IMR-90 (cell line): Measurements from ENCODE around the gene COL4A1. TPM values are rescaled to one million over a fixed set of nuclear protein-coding genes. Genes with fewer than 3 reads are reported as not detected.

Source experiments
- ATAC-seq: fragments of 200-7000 bp; cut with Tn5 transposase; 2 replicates; pipeline ENCODE4 v1.9.1; 2020; ENCODE audit warnings: low read depth, mild to moderate bottlenecking, moderate library complexity
- BruUV-seq: library from RNA; stranded (reverse); fragments of 400-500 nt; replicated peaks from 2 replicates; lab custom pipeline; 2021; lab: Mats Ljungman, UMichigan
- CTCF ChIA-PET: fragments of 300-600 bp; formaldehyde crosslinking; extraction: SDS; loops from one replicate; lab custom pipeline; 2021; ENCODE audit warnings: antibody characterized with exemption; lab: Yijun Ruan, JAX
- POLR2A ChIA-PET: fragments of 300-600 bp; sonication (Branson Sonifier 250); formaldehyde crosslinking; loops from one replicate; lab custom pipeline; 2022; ENCODE audit warnings: antibody characterized with exemption; ENCODE audit not compliant: unreplicated experiment; lab: Charles Lee
- DNase-seq: peaks from one replicate; pipeline ENCODE4 v3.0.0; 2013
- H2AFZ ChIP-seq: replicated peaks from 2 replicates; pipeline ENCODE3; 2013; ENCODE audit warnings: low read length, mild to moderate bottlenecking; ENCODE audit not compliant: poor library complexity
- H2AK5ac ChIP-seq: 2 replicates; pipeline ENCODE4 v1.6.1; 2013; ENCODE audit warnings: low read depth, low read length, inconsistent platforms
- H2AK9ac ChIP-seq: replicated peaks from 2 replicates; pipeline ENCODE3; 2013; ENCODE audit warnings: mild to moderate bottlenecking, low read depth, low read length, moderate library complexity; ENCODE audit not compliant: poor library complexity
- H2BK120ac ChIP-seq: 2 replicates; pipeline ENCODE4 v1.6.1; 2013; ENCODE audit warnings: low read depth, low read length, inconsistent platforms
- H2BK15ac ChIP-seq: 3 replicates; pipeline ENCODE4 v1.6.1; 2013; ENCODE audit warnings: low read depth, low read length, inconsistent platforms
- H2BK20ac ChIP-seq: 2 replicates; pipeline ENCODE4 v1.6.1; 2013; ENCODE audit warnings: low read depth, mild to moderate bottlenecking, inconsistent platforms, low read length, moderate library complexity
- H2BK5ac ChIP-seq: 2 replicates; pipeline ENCODE4 v1.6.1; 2013; ENCODE audit warnings: mild to moderate bottlenecking, low read depth, low read length, inconsistent platforms; ENCODE audit not compliant: poor library complexity, severe bottlenecking
- H3K14ac ChIP-seq: replicated peaks from 2 replicates; pipeline ENCODE4 v1.6.1; 2013; ENCODE audit warnings: low read depth, low read length, inconsistent platforms
- H3K18ac ChIP-seq: 2 replicates; pipeline ENCODE4 v1.6.1; 2013; ENCODE audit warnings: low read depth, low read length, control low read depth
- H3K23ac ChIP-seq: 2 replicates; pipeline ENCODE4 v1.6.1; 2013; ENCODE audit warnings: low read depth, low read length, inconsistent platforms
- H3K27ac ChIP-seq: 2 replicates; pipeline ENCODE4 v1.5.1; 2013; ENCODE audit warnings: mild to moderate bottlenecking, control low read depth, low read length; ENCODE audit not compliant: insufficient read depth
- H3K27me3 ChIP-seq: 2 replicates; pipeline ENCODE4 v1.6.1; 2013; ENCODE audit warnings: low read length; ENCODE audit not compliant: control insufficient read depth, insufficient read depth
- H3K36me3 ChIP-seq: 2 replicates; pipeline ENCODE4 v1.6.1; 2013; ENCODE audit warnings: low read length, mixed read lengths; ENCODE audit not compliant: control insufficient read depth, insufficient read depth
- H3K4ac ChIP-seq: 2 replicates; pipeline ENCODE4 v1.6.1; 2013; ENCODE audit warnings: low read depth, low read length, inconsistent platforms
- H3K4me1 ChIP-seq: 2 replicates; pipeline ENCODE4 v1.6.1; 2013; ENCODE audit warnings: low read length, mixed read lengths; ENCODE audit not compliant: control insufficient read depth, insufficient read depth
- H3K4me2 ChIP-seq: 2 replicates; pipeline ENCODE4 v1.6.1; 2013; ENCODE audit warnings: low read depth, mild to moderate bottlenecking, control low read depth, low read length, moderate library complexity
- H3K4me3 ChIP-seq: 2 replicates; pipeline ENCODE4 v1.5.1; 2013; ENCODE audit warnings: low read depth, mild to moderate bottlenecking, control low read depth, low read length, moderate library complexity; ENCODE audit not compliant: insufficient read depth
- H3K56ac ChIP-seq: 2 replicates; pipeline ENCODE4 v1.6.1; 2013; ENCODE audit warnings: low read length, inconsistent platforms; ENCODE audit not compliant: insufficient read depth; ENCODE audit errors: extremely low read depth
- H3K79me1 ChIP-seq, 2 experiments: 2 replicates each; pipeline ENCODE4 v1.6.1; 2013; ENCODE audit warnings: low read length in 2 of 2, inconsistent platforms in 1 of 2, low read depth in 1 of 2
- H3K9ac ChIP-seq: 2 replicates; pipeline ENCODE4 v1.6.1; 2013; ENCODE audit warnings: low read depth, low read length, control low read depth
- H3K9me1 ChIP-seq: 2 replicates; pipeline ENCODE4 v1.6.1; 2013; ENCODE audit warnings: low read length, inconsistent platforms; ENCODE audit not compliant: insufficient read depth
- H3K9me3 ChIP-seq: 2 replicates; pipeline ENCODE4 v1.6.1; 2013; ENCODE audit warnings: low read length; ENCODE audit not compliant: control insufficient read depth, insufficient read depth
- H4K20me1 ChIP-seq: 2 replicates; pipeline ENCODE4 v1.6.1; 2013; ENCODE audit warnings: low read length, inconsistent platforms; ENCODE audit not compliant: insufficient read depth
- H4K5ac ChIP-seq: 2 replicates; pipeline ENCODE4 v1.6.1; 2013; ENCODE audit warnings: mild to moderate bottlenecking, low read depth, low read length, control low read depth
- H4K8ac ChIP-seq, 2 experiments: 2 replicates each; pipeline ENCODE4 v1.6.1; 2013; ENCODE audit warnings: low read depth in 2 of 2, low read length in 2 of 2, control low read depth in 1 of 2, inconsistent platforms in 1 of 2
- H4K91ac ChIP-seq: 2 replicates; pipeline ENCODE4 v1.6.1; 2013; ENCODE audit warnings: low read depth, low read length, inconsistent platforms; ENCODE audit not compliant: insufficient read depth
- BHLHE40 ChIP-seq: fragments of 150-350 bp; IDR thresholded peaks from 2 replicates; pipeline ENCODE4 v1.6.1; 2016; ENCODE audit warnings: mild to moderate bottlenecking, low read depth, low read length
- CHD1 ChIP-seq: IDR thresholded peaks from 2 replicates; pipeline ENCODE4 v1.6.1; 2012; ENCODE audit warnings: low read depth, low read length, improper control_type of control experiment
- CTCF ChIP-seq: conservative IDR thresholded peaks from 2 replicates; pipeline ENCODE4 v1.5.1; 2012; ENCODE audit warnings: mild to moderate bottlenecking, low read depth, low read length, improper control_type of control experiment
- ELK1 ChIP-seq: fragments of 150-350 bp; IDR thresholded peaks from 2 replicates; pipeline ENCODE4 v1.6.1; 2016; ENCODE audit warnings: low read depth, mild to moderate bottlenecking, low read length, moderate library complexity, borderline replicate concordance
- FOS ChIP-seq: fragments of 150-350 bp; IDR thresholded peaks from 2 replicates; pipeline ENCODE4 v1.6.1; 2016; ENCODE audit warnings: low read depth, low read length
- MAZ ChIP-seq: IDR thresholded peaks from 2 replicates; pipeline ENCODE4 v1.6.1; 2012; ENCODE audit warnings: low read depth, mild to moderate bottlenecking, low read length, improper control_type of control experiment, moderate library complexity, borderline replicate concordance
- MXI1 ChIP-seq: IDR thresholded peaks from 2 replicates; pipeline ENCODE4 v1.6.1; 2012; ENCODE audit warnings: low read depth, mild to moderate bottlenecking, low read length, moderate library complexity, borderline replicate concordance
- NFE2L2 ChIP-seq: fragments of 150-350 bp; IDR thresholded peaks from 2 replicates; pipeline ENCODE4 v1.6.1; 2016; ENCODE audit warnings: low read depth, mild to moderate bottlenecking, low read length
- POLR2A ChIP-seq: IDR thresholded peaks from 2 replicates; pipeline ENCODE4 v1.6.1; 2012; ENCODE audit warnings: mild to moderate bottlenecking, low read depth, low read length
- RAD21 ChIP-seq: IDR thresholded peaks from 2 replicates; pipeline ENCODE4 v1.6.1; 2012; ENCODE audit warnings: low read length, improper control_type of control experiment
- RCOR1 ChIP-seq: IDR thresholded peaks from 2 replicates; pipeline ENCODE4 v1.6.1; 2012; ENCODE audit warnings: mild to moderate bottlenecking, low read length, improper control_type of control experiment; ENCODE audit not compliant: insufficient replicate concordance
- RFX5 ChIP-seq: IDR thresholded peaks from 2 replicates; pipeline ENCODE4 v1.8.0; 2012; ENCODE audit warnings: low read depth, mild to moderate bottlenecking, low read length, moderate library complexity
- USF2 ChIP-seq: fragments of 150-350 bp; IDR thresholded peaks from 2 replicates; pipeline ENCODE4 v1.6.1; 2017; ENCODE audit warnings: mild to moderate bottlenecking, antibody characterized with exemption, low read length, low read depth
- WGBS, 2 experiments: methylation state at CpG; one replicate each; pipeline versions ENCODE4 v1.1.5 to v1.1.7; 2013; ENCODE audit warnings: missing lambda C conversion rate in 2 of 2; ENCODE audit not compliant: insufficient read length in 1 of 2; ENCODE audit errors: extremely low coverage in 2 of 2; 5-methylcytosine and 5-hydroxymethylcytosine counted together
- dilution Hi-C: fragments of 300-500 bp; cut with HindIII; formaldehyde crosslinking; loops from one replicate; pipeline ENCODE4 v1.14.3; 2018; ENCODE audit warnings: low sequenced_read_pairs; ENCODE audit not compliant: unreplicated experiment
- in situ Hi-C: fragments of 300-500 bp; cut with MboI; formaldehyde crosslinking; loops from 3 replicates; pipeline ENCODE4 v1.14.3; 2019; ENCODE audit warnings: low sequenced_read_pairs, inconsistent platforms, mixed read lengths
- intact Hi-C: fragments of 100-400 bp; cut with micrococcal nuclease; formaldehyde crosslinking; loops from 2 replicates; pipeline ENCODE4 v1.10.0; 2022
- polyA plus RNA-seq, 3 experiments: library from polyadenylated mRNA; depleted of rRNA; stranded (reverse); fragments of >200 nt; gene quantifications; 2 replicates each; pipeline ENCODE4 v1.2.3, GENCODE V29; 2012; ENCODE audit warnings: low replicate concordance in 1 of 3
- total RNA-seq: library from RNA; depleted of rRNA; stranded (reverse); fragments of >200 nt; gene quantifications from 2 replicates; pipeline ENCODE4 v1.2.3, GENCODE V29; 2012

COL4A1 gene
- total and polyA plus RNA-seq, 2 of the 4 experiments (the other 2 are of a cell fraction) = 230 to 337 TPM

- Histone ChIP-seq H3K27ac (peak overlapping the region; percentile 49), H3K9ac (peak overlapping the region; percentile 53)
- POLR2A ChIA-PET = interaction anchor here (0.8 to 1.5 kb wide), 2 partner anchors 9 to 405 kb away, joined by 4 read pairs; no protein-coding TSS in a partner anchor
- TF ChIP-seq RAD21 = no peak
- no peak for TF ChIP-seq FOS
- TF ChIP-seq MXI1 = no peak
- no peak for TF ChIP-seq MAZ
- TF ChIP-seq CHD1 = no peak
- no peak for TF ChIP-seq BHLHE40
- no peak for TF ChIP-seq USF2
- TF ChIP-seq RCOR1 = no peak
- no peak for TF ChIP-seq ELK1
- no peak for TF ChIP-seq NFE2L2
- TF ChIP-seq RFX5 = no peak
- TF ChIP-seq CTCF = no peak
- TF ChIP-seq POLR2A = no peak; the same call in 1 of the 2 replicates
These were observed 3.8 kb upstream of the COL4A1 start for GRCh38 chr13:110310541-110311442.

More at GRCh38 chr13:110310541-110311442, 3.8 kb upstream of the COL4A1 start:
- BruUV-seq = no TSS peak
- in situ Hi-C loops (no loop called here), dilution Hi-C loops (no loop called here), intact Hi-C loops (no loop called here)
- peaks cover 31% of the 10 kb centered on the region for H3K9me1 ChIP-seq
- H2AK5ac ChIP-seq = peak overlapping the region; percentile 89
- H3K56ac ChIP-seq = no peak overlapping the region
- peak overlapping the region; percentile 1 for H2AK9ac ChIP-seq
- ATAC-seq (no peak), DNase-seq (no peak)
- H3K14ac ChIP-seq = peak overlapping the region; percentile 77
- H3K4me2 ChIP-seq = peak overlapping the region; percentile 28
- no peak overlapping the region for H3K4me3 ChIP-seq
- CTCF ChIA-PET = no interaction called here
- H3K27me3 ChIP-seq = no peaks in the 10 kb centered on the region
- H2BK15ac ChIP-seq = 0 out of 3 replicates have a peak overlapping the region, but pooled peaks have one; percentile 26
- H3K4ac ChIP-seq = peak overlapping the region; percentile 56
- H4K91ac ChIP-seq = peak overlapping the region; percentile 20; the same call in 1 of the 2 replicates
- WGBS, 2 experiments = no CpG with 5 or more reads among the region's 14 CpGs
- peak overlapping the region; percentile 25 for H2AFZ ChIP-seq
- H2BK5ac ChIP-seq = peak overlapping the region; percentile 70
- H3K4me1 ChIP-seq = peaks cover 28% of the 10 kb centered on the region
- H4K5ac ChIP-seq = peak overlapping the region; percentile 32
- H3K36me3 ChIP-seq = peaks cover 49% of the 10 kb centered on the region
- peak overlapping the region; percentile 16; the same call in 1 of the 2 replicates for H3K18ac ChIP-seq
- H4K8ac ChIP-seq = peak overlapping the region; percentile 22 to 76; a peak in 2 of 4 replicates
- H3K79me1 ChIP-seq = peaks cover 0 to 63% of the 10 kb centered on the region in 2 experiments; a peak in 2 of 4 replicates
- peaks cover 67% of the 10 kb centered on the region for H4K20me1 ChIP-seq
- no peaks in the 10 kb centered on the region for H3K9me3 ChIP-seq
- no peak overlapping the region for H2BK20ac ChIP-seq
- H2BK120ac ChIP-seq = peak overlapping the region; percentile 80; the same call in 1 of the 2 replicates
- H3K23ac ChIP-seq = peak overlapping the region; percentile 84
